Epithelial cell of esophagus (primary cell): ENCODE data around the gene MITF.

Source experiments
- DNase-seq: peaks from one replicate; pipeline ENCODE4 v3.0.0; 2010; ENCODE audit warnings: low read depth
- H3K4me3 ChIP-seq: 2 replicates; pipeline ENCODE4 v1.5.1; 2011; ENCODE audit warnings: mild to moderate bottlenecking, low read length, control low read depth
- CTCF ChIP-seq: IDR thresholded peaks from 2 replicates; pipeline ENCODE4 v1.5.1; 2011; ENCODE audit warnings: low read depth, mild to moderate bottlenecking, low read length, control low read depth, inconsistent platforms; ENCODE audit not compliant: insufficient read depth; ENCODE audit errors: missing control alignments

The MITF gene

DNA sequence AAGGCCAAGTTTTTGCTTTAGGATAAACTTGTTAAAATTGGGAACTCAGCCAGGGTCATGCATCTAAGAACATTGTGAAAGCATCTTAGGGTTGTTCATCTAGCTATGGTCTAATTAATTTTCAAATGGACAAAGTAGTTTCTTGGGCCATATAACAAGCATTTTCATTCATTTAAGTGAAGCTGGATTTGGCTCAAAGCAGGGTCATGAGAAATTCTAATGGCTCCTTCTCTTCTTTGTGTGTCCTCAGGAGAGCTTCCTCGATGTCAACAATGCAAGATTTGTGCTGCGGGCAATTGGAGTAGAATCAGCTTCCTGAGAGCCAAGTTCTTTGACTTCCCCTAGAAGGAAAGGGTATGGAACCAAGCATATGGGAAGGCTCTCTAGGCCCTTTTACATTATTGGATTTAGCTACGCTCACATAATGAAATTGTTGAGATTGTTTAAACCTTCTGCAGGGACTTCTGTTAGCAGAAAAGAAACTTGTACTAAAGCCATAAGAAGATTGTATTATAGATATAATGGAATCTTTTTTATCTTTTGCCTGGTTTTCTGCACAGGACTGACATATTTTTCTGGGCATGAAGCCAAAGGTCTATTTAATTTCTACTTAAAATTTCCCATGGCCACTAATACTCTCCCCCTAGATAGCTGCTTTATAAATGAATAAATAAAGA is 258.5 kb downstream of the MITF start:
- DNase-seq, result no peak
- no peak overlapping the region for H3K4me3 ChIP-seq
- TF ChIP-seq CTCF, result no peak

GRCh38 chr3:69998759-69999139 is 259.5 kb downstream of the MITF start:
- no peak overlapping the region for H3K4me3 ChIP-seq
- no peak for DNase-seq
- no peak for TF ChIP-seq CTCF

GRCh38 chr3:69999140-70000027 is 260.1 kb downstream of the MITF start, which contains the start of gene SAMMSON:
Gene SAMMSON (plus strand): TSS chr3:69999733.
- TF ChIP-seq CTCF, result no peak
- peak; percentile 11 for DNase-seq
- H3K4me3 ChIP-seq, result no peak within 1 kb of the TSS

DNA sequence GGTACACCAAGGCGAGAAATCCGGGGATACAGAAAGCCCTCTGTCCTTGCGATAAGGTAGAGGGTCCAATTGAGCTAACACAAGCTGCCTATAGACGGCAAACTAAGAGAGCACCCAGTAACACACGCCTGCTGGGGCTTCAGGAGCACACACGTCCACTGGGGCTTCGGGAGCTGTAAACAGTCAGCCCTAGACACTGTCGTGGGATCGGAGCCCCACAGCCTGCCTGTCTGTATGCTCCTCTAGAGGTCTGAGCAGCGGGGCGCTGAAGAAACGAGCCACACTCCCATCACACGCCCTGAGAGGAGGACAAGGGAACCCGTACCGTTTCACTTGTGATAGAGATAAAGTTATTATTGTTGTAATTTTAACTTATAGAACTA is 260.8 kb downstream of the MITF start:
- H3K4me3 ChIP-seq, result no peak overlapping the region
- TF ChIP-seq CTCF, result no peak
- no peak for DNase-seq

GRCh38 chr3:70000563-70001081 is 261.4 kb downstream of the MITF start:
- TF ChIP-seq CTCF, result no peak
- no peak for DNase-seq
- no peak overlapping the region for H3K4me3 ChIP-seq

DNA sequence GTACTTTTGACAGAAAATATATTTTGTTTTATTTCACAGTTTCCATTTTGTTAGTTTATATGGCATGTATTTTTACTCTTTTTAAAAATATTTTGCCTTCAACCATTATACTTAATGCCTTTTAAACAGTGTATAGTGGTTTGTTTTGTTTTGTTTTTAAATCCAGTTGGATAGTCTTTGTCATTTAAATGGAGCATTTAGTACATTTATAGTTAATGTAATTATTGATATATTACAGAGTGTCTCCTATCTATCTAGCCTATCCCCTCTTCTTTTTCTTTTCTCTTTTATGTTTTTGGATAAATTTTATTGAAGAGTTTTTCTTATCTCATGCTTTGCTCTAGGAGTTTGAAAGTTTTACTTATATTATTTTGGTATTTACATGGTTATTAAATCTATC is 263.9 kb downstream of the MITF start:
- DNase-seq, result no peak
- TF ChIP-seq CTCF, result no peak
- H3K4me3 ChIP-seq, result no peak overlapping the region
